NT2/D1 (cell line): ENCODE measurements around the gene TNFRSF17.

Experiments
- YY1 ChIP-seq: IDR thresholded peaks from 2 replicates; pipeline ENCODE4 v1.6.1; 2011; ENCODE audit not compliant: insufficient read length, insufficient read depth
- ZNF274 ChIP-seq: IDR thresholded peaks from 2 replicates; pipeline ENCODE4 v1.6.1; 2011; ENCODE audit warnings: mild to moderate bottlenecking, low read depth, low read length

DNA sequence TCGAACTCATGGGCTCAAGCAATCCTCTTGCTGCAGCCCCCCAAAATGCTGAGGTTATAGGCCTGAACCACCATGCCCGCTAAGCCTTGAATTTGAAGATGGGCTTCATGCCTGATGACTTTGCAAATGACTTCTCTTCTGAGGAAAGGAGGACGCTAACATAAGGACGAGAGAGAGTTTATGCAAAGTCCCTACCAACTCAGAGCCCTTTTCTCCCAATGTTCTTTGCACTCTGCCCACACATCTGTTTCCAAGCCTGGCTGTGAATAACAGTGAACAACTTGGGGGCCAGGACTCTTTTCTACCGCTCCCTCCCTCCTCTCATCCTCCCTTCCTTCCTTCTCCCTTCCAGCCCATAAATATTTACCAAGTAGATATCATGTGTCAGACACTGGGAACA, 14.6 kb upstream of the TNFRSF17 start:
- TF ChIP-seq ZNF274 (no peak), YY1 (no peak)
